ENCODE data around the gene LARGE1. TPM values are rescaled to one million over a fixed set of nuclear protein-coding genes. Genes with fewer than 3 reads are reported as not detected.
A peak's percentile ranks its signal among the peaks of the same experiment; 100 is the strongest.

LARGE1 gene
- total RNA-seq, 1 experiment from 2014 or later, result 5.8 TPM

GRCh38 chr22:33781411-33781810 lies 138.9 kb downstream of the LARGE1 start:
- Mint-ChIP-seq H3K4me3 (ENCODE audit: unreplicated experiment) (no peak overlapping the region), H3K27me3 (ENCODE audit: insufficient read depth, unreplicated experiment) (no peaks in the 10 kb centered on the region), H3K36me3 (ENCODE audit: insufficient read depth, unreplicated experiment) (no peaks in the 10 kb centered on the region), H3K4me1 (ENCODE audit: low read depth, unreplicated experiment) (no peaks in the 10 kb centered on the region), H3K9me3 (ENCODE audit: unreplicated experiment) (no peaks in the 10 kb centered on the region), H3K27ac (ENCODE audit: unreplicated experiment) (no peak overlapping the region)
- TF ChIP-seq, protein P1, sequence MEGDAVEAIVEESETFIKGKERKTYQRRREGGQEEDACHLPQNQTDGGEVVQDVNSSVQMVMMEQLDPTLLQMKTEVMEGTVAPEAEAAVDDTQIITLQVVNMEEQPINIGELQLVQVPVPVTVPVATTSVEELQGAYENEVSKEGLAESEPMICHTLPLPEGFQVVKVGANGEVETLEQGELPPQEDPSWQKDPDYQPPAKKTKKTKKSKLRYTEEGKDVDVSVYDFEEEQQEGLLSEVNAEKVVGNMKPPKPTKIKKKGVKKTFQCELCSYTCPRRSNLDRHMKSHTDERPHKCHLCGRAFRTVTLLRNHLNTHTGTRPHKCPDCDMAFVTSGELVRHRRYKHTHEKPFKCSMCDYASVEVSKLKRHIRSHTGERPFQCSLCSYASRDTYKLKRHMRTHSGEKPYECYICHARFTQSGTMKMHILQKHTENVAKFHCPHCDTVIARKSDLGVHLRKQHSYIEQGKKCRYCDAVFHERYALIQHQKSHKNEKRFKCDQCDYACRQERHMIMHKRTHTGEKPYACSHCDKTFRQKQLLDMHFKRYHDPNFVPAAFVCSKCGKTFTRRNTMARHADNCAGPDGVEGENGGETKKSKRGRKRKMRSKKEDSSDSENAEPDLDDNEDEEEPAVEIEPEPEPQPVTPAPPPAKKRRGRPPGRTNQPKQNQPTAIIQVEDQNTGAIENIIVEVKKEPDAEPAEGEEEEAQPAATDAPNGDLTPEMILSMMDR (IDR thresholded peaks at IDR 0.05; ENCODE audit: insufficient read depth in 1 of 2, low read depth in 1 of 2, low read length in 1 of 2, severe bottlenecking in 1 of 2, unreplicated experiment in 1 of 2), result no peak
- DNase-seq, result no peak
- peaks cover 8% of the 10 kb centered on the region; the same call in 1 of the 2 replicates for H3K4me1 ChIP-seq
- no peak overlapping the region for H3K4me3 ChIP-seq (ENCODE audit: low read depth, low read length)
- H3K27me3 ChIP-seq (replicated peaks; ENCODE audit: control insufficient read depth, insufficient read depth, low read length), result no peaks in the 10 kb centered on the region
- ChIA-PET POLR2A (no interaction called here), CTCF (no interaction called here)
- intact Hi-C loops (cut with micrococcal nuclease; ENCODE audit: unreplicated experiment), result no loop called here
- H3K36me3 ChIP-seq (ENCODE audit: control insufficient read depth, insufficient read depth, low read length), result no peaks in the 10 kb centered on the region
- H3K9me3 ChIP-seq, result no peaks in the 10 kb centered on the region
- no TSS peak for BruUV-seq (replicated peaks)

DNA sequence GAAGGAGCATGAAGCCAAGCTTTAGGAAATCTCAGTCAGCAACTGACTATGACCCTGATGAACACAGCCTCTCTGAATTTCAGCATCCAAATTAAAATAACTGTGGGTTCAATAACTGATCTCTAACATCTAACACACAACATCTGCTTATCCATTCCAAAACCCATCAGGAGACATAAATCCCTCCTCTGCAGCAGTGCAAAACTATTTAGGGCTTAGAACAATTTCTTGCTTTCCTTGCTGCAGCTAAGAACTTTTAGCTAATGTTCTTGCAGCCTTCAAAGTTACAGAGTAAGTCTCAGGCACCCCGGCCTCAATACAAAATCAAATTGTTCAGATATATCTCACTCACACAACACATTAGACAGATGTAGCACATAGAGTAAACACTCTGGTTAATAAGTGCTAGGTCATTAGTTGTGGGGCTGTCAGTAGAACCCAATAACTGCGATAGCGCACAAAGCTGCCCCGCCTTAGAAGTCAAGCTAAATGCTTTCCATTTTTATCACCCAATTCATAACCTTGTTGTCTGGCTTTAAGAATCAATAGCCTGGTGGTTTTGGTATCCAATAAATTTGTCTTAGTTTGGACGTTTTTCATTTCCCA lies 139.6 kb downstream of the LARGE1 start:
- Mint-ChIP-seq H3K27me3 (ENCODE audit: insufficient read depth, unreplicated experiment) (no peaks in the 10 kb centered on the region), H3K9me3 (ENCODE audit: unreplicated experiment) (no peaks in the 10 kb centered on the region), H3K27ac (ENCODE audit: unreplicated experiment) (no peak overlapping the region), H3K4me3 (ENCODE audit: unreplicated experiment) (no peak overlapping the region), H3K36me3 (ENCODE audit: insufficient read depth, unreplicated experiment) (no peaks in the 10 kb centered on the region), H3K4me1 (ENCODE audit: low read depth, unreplicated experiment) (no peaks in the 10 kb centered on the region)
- intact Hi-C loops (cut with micrococcal nuclease; ENCODE audit: unreplicated experiment), result no loop called here
- no peak overlapping the region for H3K4me3 ChIP-seq (ENCODE audit: low read depth, low read length)
- H3K27me3 ChIP-seq (replicated peaks; ENCODE audit: control insufficient read depth, insufficient read depth, low read length), result no peaks in the 10 kb centered on the region
- peak in 1 of 2 experiments; percentile 2 for DNase-seq
- no TSS peak for BruUV-seq (replicated peaks)
- CTCF ChIA-PET, result interaction anchor here (0.5 kb wide), 1 partner anchor 94 kb away, joined by 3 read pairs; no protein-coding TSS in a partner anchor
- POLR2A ChIA-PET, result no interaction called here
- peaks cover 8% of the 10 kb centered on the region; the same call in 1 of the 2 replicates for H3K4me1 ChIP-seq
- TF ChIP-seq, protein P1 (IDR thresholded peaks at IDR 0.05; ENCODE audit: insufficient read depth in 1 of 2, low read depth in 1 of 2, low read length in 1 of 2, severe bottlenecking in 1 of 2, unreplicated experiment in 1 of 2), result no peak
- no peaks in the 10 kb centered on the region for H3K9me3 ChIP-seq
- no peaks in the 10 kb centered on the region for H3K36me3 ChIP-seq (ENCODE audit: control insufficient read depth, insufficient read depth, low read length)

- Histone ChIP-seq H3K9me3 (no peaks in the 10 kb centered on the region), H3K27me3 (replicated peaks; ENCODE audit: control insufficient read depth, insufficient read depth, low read length) (no peaks in the 10 kb centered on the region), H3K4me1 (peaks cover 8% of the 10 kb centered on the region; the same call in 1 of the 2 replicates), H3K36me3 (ENCODE audit: control insufficient read depth, insufficient read depth, low read length) (no peaks in the 10 kb centered on the region), H3K4me3 (ENCODE audit: low read depth, low read length) (no peak overlapping the region)
- no peak for DNase-seq
- Mint-ChIP-seq H3K9me3 (ENCODE audit: unreplicated experiment) (no peaks in the 10 kb centered on the region), H3K27me3 (ENCODE audit: insufficient read depth, unreplicated experiment) (no peaks in the 10 kb centered on the region), H3K27ac (ENCODE audit: unreplicated experiment) (no peak overlapping the region), H3K4me1 (ENCODE audit: low read depth, unreplicated experiment) (no peaks in the 10 kb centered on the region), H3K36me3 (ENCODE audit: insufficient read depth, unreplicated experiment) (no peaks in the 10 kb centered on the region), H3K4me3 (ENCODE audit: unreplicated experiment) (no peak overlapping the region)
- ChIA-PET POLR2A (no interaction called here), CTCF (no interaction called here)
- TF ChIP-seq, protein P1 (IDR thresholded peaks at IDR 0.05; ENCODE audit: insufficient read depth in 1 of 2, low read depth in 1 of 2, low read length in 1 of 2, severe bottlenecking in 1 of 2, unreplicated experiment in 1 of 2), result no peak
- BruUV-seq (replicated peaks), result no TSS peak
- intact Hi-C loops (cut with micrococcal nuclease; ENCODE audit: unreplicated experiment), result no loop called here
Observed at GRCh38 chr22:33779243-33779642, 141.0 kb downstream of the LARGE1 start.
